ENCODE measurements around the gene OOSP3. TPM values are rescaled to one million over a fixed set of nuclear protein-coding genes. Genes with fewer than 3 reads are reported as not detected.

OOSP3 gene
- polyA plus RNA-seq, 1 donor from 2014 or later: not detected

GRCh38 chr11:59839615-59840014, 39.0 kb upstream of the OOSP3 start:
- Histone ChIP-seq H3K36me3 (ENCODE audit: insufficient read depth, low read length) (no peaks in the 10 kb centered on the region), H2AFZ (ENCODE audit: low read depth, low read length) (no peak overlapping the region), H3F3A (ENCODE audit: insufficient read depth, low read length, poor library complexity, severe bottlenecking) (no peaks in the 10 kb centered on the region), H3K79me2 (replicated peaks; ENCODE audit: insufficient read depth, low read length) (no peaks in the 10 kb centered on the region), H3K9me3 (ENCODE audit: low read length) (no peaks in the 10 kb centered on the region), H4K20me1 (ENCODE audit: insufficient read depth) (no peaks in the 10 kb centered on the region), H3K9ac (ENCODE audit: low read length) (no peak overlapping the region), H3K9me2 (ENCODE audit: insufficient read depth, low read length) (no peaks in the 10 kb centered on the region), H3K27me3 (ENCODE audit: insufficient read depth, low read depth, low read length) (no peaks in the 10 kb centered on the region), H3K4me3 (ENCODE audit: low read length) (no peak overlapping the region), H3K27ac (ENCODE audit: low read length) (no peak overlapping the region), H3K4me2 (ENCODE audit: low read length) (no peak overlapping the region)
- TF ChIP-seq TAF1 (IDR thresholded peaks at IDR 0.05; ENCODE audit: low read depth) (no peak), SMC3 (conservative IDR thresholded peaks at IDR 0.05; ENCODE audit: poor library complexity) (no peak), POLR2AphosphoS5 (IDR thresholded peaks at IDR 0.05) (no peak), REST (IDR thresholded peaks at IDR 0.05; ENCODE audit: borderline replicate concordance) (no peak), EP300 (conservative IDR thresholded peaks at IDR 0.05; ENCODE audit: poor library complexity, severe bottlenecking) (no peak), RAD21 (conservative IDR thresholded peaks at IDR 0.05) (no peak), EZH2 (IDR thresholded peaks at IDR 0.05; ENCODE audit: borderline replicate concordance, insufficient read depth, low read length, poor library complexity, severe bottlenecking) (no peak), MXI1 (conservative IDR thresholded peaks at IDR 0.05; ENCODE audit: poor library complexity, severe bottlenecking) (no peak), CTCF (IDR thresholded peaks at IDR 0.05; ENCODE audit: poor library complexity, severe bottlenecking) (no peak)

- TF ChIP-seq SMC3 (conservative IDR thresholded peaks at IDR 0.05; ENCODE audit: poor library complexity) (no peak), RAD21 (conservative IDR thresholded peaks at IDR 0.05) (no peak), EP300 (conservative IDR thresholded peaks at IDR 0.05; ENCODE audit: poor library complexity, severe bottlenecking) (no peak), REST (IDR thresholded peaks at IDR 0.05; ENCODE audit: borderline replicate concordance) (no peak), POLR2AphosphoS5 (IDR thresholded peaks at IDR 0.05) (no peak), MXI1 (conservative IDR thresholded peaks at IDR 0.05; ENCODE audit: poor library complexity, severe bottlenecking) (no peak), TAF1 (IDR thresholded peaks at IDR 0.05; ENCODE audit: low read depth) (no peak), CTCF (IDR thresholded peaks at IDR 0.05; ENCODE audit: poor library complexity, severe bottlenecking) (no peak), EZH2 (IDR thresholded peaks at IDR 0.05; ENCODE audit: borderline replicate concordance, insufficient read depth, low read length, poor library complexity, severe bottlenecking) (no peak)
- Histone ChIP-seq H3K27me3 (ENCODE audit: insufficient read depth, low read depth, low read length) (no peaks in the 10 kb centered on the region), H4K20me1 (ENCODE audit: insufficient read depth) (no peaks in the 10 kb centered on the region)
Measured at GRCh38 chr11:59841514-59841913, 37.1 kb upstream of the OOSP3 start.

More at GRCh38 chr11:59841514-59841913, 37.1 kb upstream of the OOSP3 start:
- H3K9me3 ChIP-seq (ENCODE audit: low read length): no peaks in the 10 kb centered on the region
- H2AFZ ChIP-seq (ENCODE audit: low read depth, low read length): no peak overlapping the region
- no peaks in the 10 kb centered on the region for H3K79me2 ChIP-seq (replicated peaks; ENCODE audit: insufficient read depth, low read length)
- H3K4me2 ChIP-seq (ENCODE audit: low read length): no peak overlapping the region
- H3F3A ChIP-seq (ENCODE audit: insufficient read depth, low read length, poor library complexity, severe bottlenecking): no peaks in the 10 kb centered on the region
- no peak overlapping the region for H3K27ac ChIP-seq (ENCODE audit: low read length)
- H3K4me3 ChIP-seq (ENCODE audit: low read length): no peak overlapping the region
- no peaks in the 10 kb centered on the region for H3K9me2 ChIP-seq (ENCODE audit: insufficient read depth, low read length)
- no peak overlapping the region for H3K9ac ChIP-seq (ENCODE audit: low read length)
- H3K36me3 ChIP-seq (ENCODE audit: insufficient read depth, low read length): no peaks in the 10 kb centered on the region
